ENCODE results near the gene EZR.
"Not testable (repeated sequence)": the region's sequence is repeated elsewhere in the genome, so short reads cannot be mapped to it uniquely, and the experiment has no call there.

EZR gene

GRCh38 chr6:158840465-158840864 lies 21.3 kb upstream of the EZR start:
- no peak for DNase-seq

DNA sequence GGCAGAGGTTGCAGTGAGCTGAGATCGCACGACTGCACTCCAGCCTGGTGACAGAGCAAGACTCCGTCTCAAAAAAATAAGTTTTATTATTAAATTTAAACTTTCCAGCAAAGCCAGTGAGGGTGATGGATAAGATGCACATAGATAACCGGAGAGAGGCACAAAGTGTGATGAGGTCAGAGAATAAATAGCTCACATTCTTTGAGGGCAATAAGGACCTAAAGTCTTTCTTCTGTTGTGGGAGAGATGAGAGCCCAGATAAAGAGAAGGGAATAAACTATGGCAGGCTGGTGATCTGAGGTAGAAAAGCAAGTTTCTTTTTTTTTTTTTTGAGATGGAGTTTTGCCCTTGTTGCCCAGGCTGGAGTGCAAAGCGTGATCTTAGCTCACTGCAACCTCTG lies 20.6 kb upstream of the EZR start:
- no peak for DNase-seq

- DNase-seq, result not testable (repeated sequence)
These were observed 19.6 kb upstream of the EZR start for GRCh38 chr6:158838790-158839189.

DNA sequence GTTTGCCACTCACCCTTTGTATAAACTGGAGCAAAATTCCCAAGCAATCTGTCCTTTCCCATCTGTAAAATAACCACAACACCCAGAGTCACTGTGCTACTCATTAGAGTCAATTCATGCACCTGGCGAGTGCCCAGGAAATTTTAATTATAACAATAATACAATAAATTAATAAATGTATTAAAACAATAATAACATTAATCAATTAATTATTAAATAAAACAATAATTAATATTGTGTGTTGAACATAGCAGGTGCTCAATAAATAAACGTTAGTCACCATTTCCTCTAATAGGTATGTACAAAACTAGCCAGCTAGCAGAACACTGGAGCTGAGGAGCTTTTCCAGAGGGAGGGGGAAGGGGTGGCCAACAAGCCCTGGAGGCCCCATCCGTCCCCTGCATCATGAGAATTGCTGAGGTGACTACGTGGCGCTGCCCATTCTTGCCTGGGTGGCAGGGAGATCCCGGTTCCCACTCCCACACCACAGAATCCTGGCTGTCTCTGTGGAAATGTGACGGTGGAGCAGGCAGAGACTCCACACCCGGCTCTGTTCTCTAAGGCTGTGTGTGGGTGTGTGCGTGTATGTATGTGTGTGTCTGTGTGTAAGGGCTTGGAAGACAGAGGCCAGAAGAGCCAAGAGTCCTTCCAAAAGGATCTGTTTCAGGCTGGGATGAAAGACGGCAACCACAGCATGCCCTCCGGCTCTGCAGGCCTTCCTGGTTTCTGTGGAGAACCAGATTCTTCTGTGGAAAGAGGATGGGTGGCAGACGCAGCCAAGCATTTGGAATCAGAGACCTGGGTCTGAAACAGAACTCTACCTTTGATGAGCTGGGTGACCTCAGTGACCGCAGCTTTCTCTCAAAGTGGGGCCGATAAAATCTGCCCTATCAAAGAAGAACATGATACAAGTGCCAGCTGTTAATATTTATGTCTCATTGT lies 18.8 kb upstream of the EZR start:
- DNase-seq, result no peak

- no peak for DNase-seq
These were observed 17.6 kb upstream of the EZR start for GRCh38 chr6:158836625-158837311.

DNA sequence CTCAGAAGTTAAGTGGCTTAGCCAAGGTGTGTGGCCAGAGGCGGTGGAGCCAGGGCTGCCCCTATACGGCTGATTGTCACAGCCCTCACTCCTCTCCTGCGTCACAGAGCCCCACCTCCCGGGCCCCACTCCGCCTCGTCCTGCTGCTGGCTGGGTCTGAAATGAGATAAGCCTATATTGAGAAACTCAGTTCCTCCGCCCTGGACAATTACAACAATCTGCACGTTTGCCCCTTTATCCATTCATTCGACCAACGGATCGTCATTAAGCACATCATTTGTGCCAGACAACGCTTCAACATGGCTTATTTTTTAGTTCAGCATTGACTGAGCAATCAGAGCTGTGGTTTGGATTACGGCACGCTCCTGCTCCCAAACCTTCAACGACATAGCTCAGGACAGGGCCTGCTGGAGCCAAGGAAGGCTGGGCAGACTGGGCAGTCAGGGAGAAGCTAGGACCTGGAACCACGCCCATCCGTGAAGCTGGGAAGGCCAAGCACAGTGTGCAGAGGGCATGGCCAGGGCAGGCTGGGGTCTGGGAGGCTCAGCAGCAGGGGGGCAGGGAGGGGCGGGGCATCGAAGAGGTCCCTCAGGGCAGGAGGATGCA lies 16.6 kb upstream of the EZR start:
- no peak for DNase-seq

- DNase-seq, result no peak
These were observed 15.7 kb upstream of the EZR start for GRCh38 chr6:158834675-158835385.

GRCh38 chr6:158832807-158833206 lies 13.6 kb upstream of the EZR start:
- DNase-seq, result not testable (repeated sequence)

- no peak for DNase-seq
These were observed 12.9 kb upstream of the EZR start for GRCh38 chr6:158832026-158832425.

DNA sequence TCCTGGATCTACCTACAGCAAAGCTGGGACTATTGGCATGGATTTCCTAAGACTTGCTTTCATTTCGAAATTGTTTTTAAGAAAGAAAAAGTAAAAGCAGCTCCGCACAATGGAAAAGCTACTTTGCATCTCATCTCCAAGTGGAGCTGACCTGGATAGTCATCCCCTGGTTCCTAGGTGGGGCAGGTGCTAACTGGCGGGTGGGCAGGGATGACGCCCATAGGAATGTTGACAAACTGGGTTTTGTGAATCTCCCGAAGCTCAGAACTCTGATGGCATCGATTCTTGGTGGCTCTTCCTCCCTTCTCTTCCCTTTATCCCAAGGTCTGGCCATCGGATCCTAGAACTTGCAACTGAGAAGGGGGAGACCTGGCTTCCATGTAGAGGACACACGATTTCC lies 12.4 kb upstream of the EZR start:
- no peak for DNase-seq

- no peak for DNase-seq
These were observed 11.6 kb upstream of the EZR start for GRCh38 chr6:158830736-158831135.

GRCh38 chr6:158828807-158829206 lies 9.6 kb upstream of the EZR start:
- DNase-seq, result no peak

GRCh38 chr6:158826819-158827501 lies 7.8 kb upstream of the EZR start:
- DNase-seq, result no peak

DNA sequence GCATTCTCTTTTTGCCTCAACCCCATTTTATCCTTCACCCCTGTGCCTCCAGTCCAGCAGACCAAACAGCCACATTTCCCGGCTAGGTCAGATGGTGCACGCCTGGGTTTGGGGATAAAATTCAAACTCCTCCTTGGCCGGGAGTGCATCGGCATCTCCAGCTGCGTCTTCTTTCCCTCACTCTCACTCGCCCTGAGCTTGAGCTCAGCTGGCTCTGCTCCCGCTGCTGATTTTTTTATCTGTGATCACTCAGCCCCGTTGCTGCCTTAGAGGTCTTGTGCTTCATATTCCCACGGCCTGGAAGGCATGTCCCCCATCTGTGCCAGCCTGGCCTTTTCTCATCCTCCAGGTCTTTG lies 6.8 kb upstream of the EZR start:
- no peak for DNase-seq

GRCh38 chr6:158825038-158825950 lies 6.1 kb upstream of the EZR start:
- no peak for DNase-seq

DNA sequence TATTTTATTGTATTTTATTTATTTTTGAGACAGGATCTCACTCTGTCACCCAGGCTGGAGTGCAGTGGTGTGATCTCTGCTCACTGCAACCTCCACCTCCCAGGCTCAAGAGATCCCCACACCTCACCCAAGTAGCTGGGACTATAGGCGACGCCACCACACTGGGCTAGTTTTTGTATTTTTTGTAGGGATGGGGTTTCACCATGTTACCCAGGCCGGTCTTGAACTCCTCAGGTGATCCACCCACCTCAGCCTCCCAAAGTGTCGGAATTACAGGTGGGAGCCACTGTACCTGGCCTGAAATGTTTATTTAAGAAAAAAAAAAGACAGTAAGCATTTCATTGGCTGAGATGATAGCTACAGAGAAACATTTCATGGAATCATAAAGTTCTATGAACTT lies 4.4 kb upstream of the EZR start:
- not testable (repeated sequence) for DNase-seq

- DNase-seq, result no peak
These were observed 932 bp upstream of the EZR start for GRCh38 chr6:158819977-158820622.

- DNase-seq, result peak; percentile 47
These were observed 471 bp downstream of the EZR start for GRCh38 chr6:158818581-158819212.

DNA sequence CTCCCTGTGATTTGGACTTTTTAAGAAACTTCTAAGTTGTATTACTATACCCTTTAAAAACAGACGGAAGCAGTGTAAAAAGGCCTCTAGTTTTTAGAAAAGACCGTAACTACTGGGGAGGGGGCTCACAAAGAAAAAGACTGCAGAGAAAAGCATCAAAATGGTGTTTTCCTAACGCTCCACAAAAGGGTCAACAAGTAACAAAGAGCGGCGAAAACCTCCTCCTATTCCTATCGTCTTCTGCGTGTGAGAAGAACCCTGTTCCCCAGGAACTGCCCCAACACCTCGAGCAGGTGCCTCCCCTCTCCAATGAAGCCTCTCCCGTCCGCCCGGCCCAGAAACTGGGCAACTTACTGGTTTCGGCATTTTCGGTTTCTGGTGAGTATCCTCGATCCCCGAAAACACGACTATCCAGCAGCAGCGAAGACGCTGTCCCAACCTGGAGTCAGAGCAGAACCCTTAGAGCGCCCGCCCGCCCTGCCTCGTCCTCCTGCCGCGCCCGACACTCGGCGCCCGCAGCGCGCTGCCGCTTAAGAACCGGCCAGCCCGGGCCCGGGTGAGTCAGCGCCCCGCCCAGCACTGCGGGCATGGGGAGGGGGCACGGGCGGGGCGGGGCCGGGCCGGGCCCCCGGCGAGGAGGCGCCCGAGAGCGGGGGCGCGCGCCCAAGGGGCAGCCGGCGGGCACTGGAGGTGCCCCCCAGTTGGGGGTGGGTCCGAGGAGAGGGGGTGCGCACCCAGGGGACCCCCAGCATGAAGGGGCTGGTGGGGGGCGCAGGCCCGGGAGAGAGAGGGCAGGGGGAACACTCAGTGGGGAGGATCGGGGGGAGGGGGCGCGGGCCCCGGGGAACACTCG lies 1.2 kb downstream of the EZR start:
- DNase-seq, result peak; percentile 33

All from NCI-H748 treated with DMSO at 0.1 percent for 48 hours (cell line).